WTC11 (cell line): Measurements from ENCODE around the gene TJAP1. TPM values are rescaled to one million over a fixed set of nuclear protein-coding genes. Genes with fewer than 3 reads are reported as not detected.

Experiments
- ATF2 ChIP-seq: sonication (generic); formaldehyde crosslinking; IDR thresholded peaks from 2 replicates; pipeline ENCODE4 v1.8.1; 2022; ENCODE audit warnings: low read depth, missing genetic modification reagents, borderline replicate concordance
- ATF3 ChIP-seq: sonication (generic); formaldehyde crosslinking; conservative IDR thresholded peaks from 2 replicates; pipeline ENCODE4 v1.8.1; 2022; ENCODE audit warnings: mild to moderate bottlenecking, missing genetic modification reagents
- CBFB ChIP-seq: sonication (generic); formaldehyde crosslinking; IDR thresholded peaks from 2 replicates; pipeline ENCODE4 v1.8.1; 2022; ENCODE audit warnings: mild to moderate bottlenecking, low read depth, missing genetic modification reagents
- CDX4 ChIP-seq: fragments of 250-450 bp; sonication (Bioruptor Pico); IDR thresholded peaks from 2 replicates; pipeline ENCODE4 v1.9.0; 2021; ENCODE audit warnings: moderate library complexity, mild to moderate bottlenecking, inconsistent platforms, borderline replicate concordance
- ELF4 ChIP-seq: sonication (generic); formaldehyde crosslinking; IDR thresholded peaks from 2 replicates; pipeline ENCODE4 v1.8.1; 2022; ENCODE audit warnings: low read depth, mild to moderate bottlenecking, moderate library complexity, missing genetic modification reagents
- ERG ChIP-seq: fragments of 250-450 bp; sonication (Bioruptor Pico); IDR thresholded peaks from 2 replicates; pipeline ENCODE4 v1.8.0; 2021; ENCODE audit warnings: mild to moderate bottlenecking
- FOXK1 ChIP-seq: sonication (generic); formaldehyde crosslinking; IDR thresholded peaks from 2 replicates; pipeline ENCODE4 v1.8.0; 2022; ENCODE audit warnings: mild to moderate bottlenecking, moderate library complexity, missing genetic modification reagents
- GABPB1 ChIP-seq: sonication (generic); formaldehyde crosslinking; IDR thresholded peaks from 2 replicates; pipeline ENCODE4 v1.8.1; 2023; ENCODE audit warnings: mild to moderate bottlenecking, missing genetic modification reagents
- JUN ChIP-seq: sonication (generic); formaldehyde crosslinking; IDR thresholded peaks from 2 replicates; pipeline ENCODE4 v1.8.0; 2023; ENCODE audit warnings: mild to moderate bottlenecking, missing genetic modification reagents
- NR2C2 ChIP-seq: sonication (generic); formaldehyde crosslinking; IDR thresholded peaks from 2 replicates; pipeline ENCODE4 v1.8.0; 2022; ENCODE audit warnings: mild to moderate bottlenecking, missing genetic modification reagents
- PREB ChIP-seq: sonication (generic); formaldehyde crosslinking; IDR thresholded peaks from 2 replicates; pipeline ENCODE4 v1.8.1; 2022; ENCODE audit warnings: mild to moderate bottlenecking, missing genetic modification reagents, moderate library complexity, borderline replicate concordance
- RELA ChIP-seq: sonication (generic); formaldehyde crosslinking; IDR thresholded peaks from 2 replicates; pipeline ENCODE4 v1.8.1; 2022; ENCODE audit warnings: missing genetic modification reagents, mild to moderate bottlenecking, borderline replicate concordance
- TEAD1 ChIP-seq: sonication (generic); formaldehyde crosslinking; IDR thresholded peaks from 2 replicates; pipeline ENCODE4 v1.8.0; 2022; ENCODE audit warnings: mild to moderate bottlenecking, missing genetic modification reagents
- TP53 ChIP-seq: sonication (generic); formaldehyde crosslinking; IDR thresholded peaks from 2 replicates; pipeline ENCODE4 v1.8.1; 2023; ENCODE audit warnings: mild to moderate bottlenecking, missing genetic modification reagents
- ZNF219 ChIP-seq: sonication (generic); formaldehyde crosslinking; IDR thresholded peaks from 2 replicates; pipeline ENCODE4 v1.8.0; 2023; ENCODE audit warnings: missing genetic modification reagents, mild to moderate bottlenecking, borderline replicate concordance
- ZNF263 ChIP-seq: sonication (generic); formaldehyde crosslinking; IDR thresholded peaks from 2 replicates; pipeline ENCODE4 v1.8.1; 2022; ENCODE audit warnings: low read depth, mild to moderate bottlenecking, moderate library complexity, missing genetic modification reagents
- ZNF317 ChIP-seq: sonication (generic); formaldehyde crosslinking; IDR thresholded peaks from 2 replicates; pipeline ENCODE4 v1.8.1; 2023; ENCODE audit warnings: low read depth, mild to moderate bottlenecking, moderate library complexity, missing genetic modification reagents, borderline replicate concordance
- ZNF416 ChIP-seq: fragments of 250-450 bp; sonication (Bioruptor Pico); IDR thresholded peaks from 2 replicates; pipeline ENCODE4 v1.9.0; 2021; ENCODE audit warnings: mild to moderate bottlenecking, inconsistent platforms
- total RNA-seq: library from RNA; stranded (reverse); gene quantifications from 3 replicates; pipeline ENCODE4 v1.2.3, GENCODE V29; 2021
- TF ChIP-seq, protein P1 (sequence below): fragments of 250-450 bp; sonication (Bioruptor Pico); IDR thresholded peaks from 2 replicates; pipeline ENCODE4 v1.9.0; 2021; ENCODE audit warnings: mild to moderate bottlenecking
- TF ChIP-seq, protein P2 (sequence below): sonication (generic); formaldehyde crosslinking; IDR thresholded peaks from 2 replicates; pipeline ENCODE4 v1.8.1; 2023; ENCODE audit warnings: mild to moderate bottlenecking, missing genetic modification reagents, moderate library complexity
- TF ChIP-seq, protein P3 (sequence below): fragments of 250-450 bp; sonication (Bioruptor Pico); conservative IDR thresholded peaks from 2 replicates; pipeline ENCODE4 v1.9.0; 2021; ENCODE audit warnings: mild to moderate bottlenecking
- TF ChIP-seq, protein P4 (sequence below): fragments of 250-450 bp; sonication (Bioruptor Pico); IDR thresholded peaks from 2 replicates; pipeline ENCODE4 v2.1.2; 2022; ENCODE audit warnings: mild to moderate bottlenecking, moderate library complexity
- TF ChIP-seq, protein P5 (sequence below): sonication (generic); formaldehyde crosslinking; IDR thresholded peaks from 2 replicates; pipeline ENCODE4 v1.8.0; 2022; ENCODE audit warnings: mild to moderate bottlenecking, missing genetic modification reagents
- TF ChIP-seq, protein P6 (sequence below): sonication (generic); formaldehyde crosslinking; IDR thresholded peaks from 2 replicates; pipeline ENCODE4 v1.8.0; 2022; ENCODE audit warnings: mild to moderate bottlenecking, missing genetic modification reagents

Gene TJAP1
- total RNA-seq, 1 experiment from 2014 or later = 40.4 TPM

GRCh38 chr6:43516697-43517504, 39.5 kb downstream of the TJAP1 start, which contains the start of the genes POLR1C and YIPF3 (continued):
- TF ChIP-seq, protein P1, sequence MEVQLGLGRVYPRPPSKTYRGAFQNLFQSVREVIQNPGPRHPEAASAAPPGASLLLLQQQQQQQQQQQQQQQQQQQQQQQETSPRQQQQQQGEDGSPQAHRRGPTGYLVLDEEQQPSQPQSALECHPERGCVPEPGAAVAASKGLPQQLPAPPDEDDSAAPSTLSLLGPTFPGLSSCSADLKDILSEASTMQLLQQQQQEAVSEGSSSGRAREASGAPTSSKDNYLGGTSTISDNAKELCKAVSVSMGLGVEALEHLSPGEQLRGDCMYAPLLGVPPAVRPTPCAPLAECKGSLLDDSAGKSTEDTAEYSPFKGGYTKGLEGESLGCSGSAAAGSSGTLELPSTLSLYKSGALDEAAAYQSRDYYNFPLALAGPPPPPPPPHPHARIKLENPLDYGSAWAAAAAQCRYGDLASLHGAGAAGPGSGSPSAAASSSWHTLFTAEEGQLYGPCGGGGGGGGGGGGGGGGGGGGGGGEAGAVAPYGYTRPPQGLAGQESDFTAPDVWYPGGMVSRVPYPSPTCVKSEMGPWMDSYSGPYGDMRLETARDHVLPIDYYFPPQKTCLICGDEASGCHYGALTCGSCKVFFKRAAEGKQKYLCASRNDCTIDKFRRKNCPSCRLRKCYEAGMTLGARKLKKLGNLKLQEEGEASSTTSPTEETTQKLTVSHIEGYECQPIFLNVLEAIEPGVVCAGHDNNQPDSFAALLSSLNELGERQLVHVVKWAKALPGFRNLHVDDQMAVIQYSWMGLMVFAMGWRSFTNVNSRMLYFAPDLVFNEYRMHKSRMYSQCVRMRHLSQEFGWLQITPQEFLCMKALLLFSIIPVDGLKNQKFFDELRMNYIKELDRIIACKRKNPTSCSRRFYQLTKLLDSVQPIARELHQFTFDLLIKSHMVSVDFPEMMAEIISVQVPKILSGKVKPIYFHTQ = no peak
- TF ChIP-seq FOXK1 (CRISPR knock-in tag) (peak; percentile 86), ATF2 (CRISPR knock-in tag) (no peak), ATF3 (CRISPR knock-in tag) (no peak), ERG (CRISPR knock-in tag) (no peak), TEAD1 (CRISPR knock-in tag) (no peak), CBFB (no peak), GABPB1 (CRISPR knock-in tag) (peak; percentile 57), ZNF263 (no peak), TP53 (no peak), ELF4 (CRISPR knock-in tag) (0 out of 2 replicates have a peak, but pooled peaks have one; percentile 60), ZNF219 (no peak), ZNF416 (CRISPR knock-in tag) (no peak), JUN (CRISPR knock-in tag) (no peak), NR2C2 (CRISPR knock-in tag) (no peak), ZNF317 (CRISPR knock-in tag) (no peak), PREB (0 out of 2 replicates have a peak, but pooled peaks have one; percentile 32), CDX4 (CRISPR knock-in tag) (no peak), RELA (no peak)
- TF ChIP-seq, protein P2, sequence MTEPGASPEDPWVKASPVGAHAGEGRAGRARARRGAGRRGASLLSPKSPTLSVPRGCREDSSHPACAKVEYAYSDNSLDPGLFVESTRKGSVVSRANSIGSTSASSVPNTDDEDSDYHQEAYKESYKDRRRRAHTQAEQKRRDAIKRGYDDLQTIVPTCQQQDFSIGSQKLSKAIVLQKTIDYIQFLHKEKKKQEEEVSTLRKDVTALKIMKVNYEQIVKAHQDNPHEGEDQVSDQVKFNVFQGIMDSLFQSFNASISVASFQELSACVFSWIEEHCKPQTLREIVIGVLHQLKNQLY (CRISPR knock-in tag) = no peak
- TF ChIP-seq, protein P3, sequence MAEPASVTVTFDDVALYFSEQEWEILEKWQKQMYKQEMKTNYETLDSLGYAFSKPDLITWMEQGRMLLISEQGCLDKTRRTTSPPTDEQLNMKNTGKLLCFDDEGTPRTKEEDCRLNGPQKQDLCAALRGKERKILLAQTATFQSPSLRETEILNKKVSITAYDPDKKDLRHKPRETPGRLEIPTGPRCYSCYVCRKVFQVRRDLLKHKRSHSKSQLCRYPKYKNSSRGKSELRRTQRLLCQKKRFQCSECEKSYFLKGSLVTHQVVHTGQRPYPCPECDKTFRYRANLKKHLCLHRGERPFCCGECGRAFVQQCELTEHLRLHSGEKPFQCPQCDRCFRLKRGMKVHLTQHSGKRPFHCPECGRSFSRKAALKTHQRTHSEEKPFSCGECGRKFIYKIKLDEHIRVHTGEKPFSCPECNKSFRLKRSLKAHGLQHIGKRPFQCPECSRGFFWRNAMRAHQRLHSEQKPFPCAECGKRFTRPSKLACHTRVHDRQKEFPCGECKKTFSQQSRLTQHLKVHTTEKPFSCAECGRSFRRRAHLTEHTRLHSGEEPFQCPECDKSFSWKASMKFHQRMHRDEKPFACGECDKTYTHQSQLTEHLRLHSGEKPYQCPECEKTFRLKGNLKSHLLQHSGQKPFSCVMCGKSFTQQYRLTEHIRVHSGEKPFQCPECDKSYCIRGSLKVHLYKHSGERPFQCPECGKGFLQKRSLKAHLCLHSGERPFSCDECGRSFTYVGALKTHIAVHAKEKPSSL = no peak
- TF ChIP-seq, protein P4, sequence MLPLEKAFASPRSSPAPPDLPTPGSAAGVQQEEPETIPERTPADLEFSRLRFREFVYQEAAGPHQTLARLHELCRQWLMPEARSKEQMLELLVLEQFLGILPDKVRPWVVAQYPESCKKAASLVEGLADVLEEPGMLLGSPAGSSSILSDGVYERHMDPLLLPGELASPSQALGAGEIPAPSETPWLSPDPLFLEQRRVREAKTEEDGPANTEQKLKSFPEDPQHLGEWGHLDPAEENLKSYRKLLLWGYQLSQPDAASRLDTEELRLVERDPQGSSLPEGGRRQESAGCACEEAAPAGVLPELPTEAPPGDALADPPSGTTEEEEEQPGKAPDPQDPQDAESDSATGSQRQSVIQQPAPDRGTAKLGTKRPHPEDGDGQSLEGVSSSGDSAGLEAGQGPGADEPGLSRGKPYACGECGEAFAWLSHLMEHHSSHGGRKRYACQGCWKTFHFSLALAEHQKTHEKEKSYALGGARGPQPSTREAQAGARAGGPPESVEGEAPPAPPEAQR (CRISPR knock-in tag) = no peak
- TF ChIP-seq, protein P5, sequence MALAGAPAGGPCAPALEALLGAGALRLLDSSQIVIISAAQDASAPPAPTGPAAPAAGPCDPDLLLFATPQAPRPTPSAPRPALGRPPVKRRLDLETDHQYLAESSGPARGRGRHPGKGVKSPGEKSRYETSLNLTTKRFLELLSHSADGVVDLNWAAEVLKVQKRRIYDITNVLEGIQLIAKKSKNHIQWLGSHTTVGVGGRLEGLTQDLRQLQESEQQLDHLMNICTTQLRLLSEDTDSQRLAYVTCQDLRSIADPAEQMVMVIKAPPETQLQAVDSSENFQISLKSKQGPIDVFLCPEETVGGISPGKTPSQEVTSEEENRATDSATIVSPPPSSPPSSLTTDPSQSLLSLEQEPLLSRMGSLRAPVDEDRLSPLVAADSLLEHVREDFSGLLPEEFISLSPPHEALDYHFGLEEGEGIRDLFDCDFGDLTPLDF (CRISPR knock-in tag) = no peak
- TF ChIP-seq, protein P6, sequence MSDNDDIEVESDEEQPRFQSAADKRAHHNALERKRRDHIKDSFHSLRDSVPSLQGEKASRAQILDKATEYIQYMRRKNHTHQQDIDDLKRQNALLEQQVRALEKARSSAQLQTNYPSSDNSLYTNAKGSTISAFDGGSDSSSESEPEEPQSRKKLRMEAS = peak; percentile 80
